Fibroblast of lung (primary cell): Measurements from ENCODE around the gene SEPTIN5. TPM values are rescaled to one million over a fixed set of nuclear protein-coding genes. Genes with fewer than 3 reads are reported as not detected.

Experiments used
- DNase-seq, 2 donors: peaks; one replicate each; pipeline versions ENCODE4 v3.0.0 to v3.0.0-alpha.2; 2010; ENCODE audit warnings: low read depth in 2 of 2
- H2AFZ ChIP-seq: 2 replicates; pipeline ENCODE4 v1.5.1; 2012; ENCODE audit warnings: low read length, control low read depth, inconsistent platforms
- H3K27ac ChIP-seq: 2 replicates; pipeline ENCODE4 v1.5.1; 2011; ENCODE audit warnings: low read length, control low read depth; ENCODE audit not compliant: insufficient read depth
- H3K27me3 ChIP-seq: 2 replicates; pipeline ENCODE4 v1.5.1; 2011; ENCODE audit warnings: mild to moderate bottlenecking, low read length; ENCODE audit not compliant: control insufficient read depth, insufficient read depth
- H3K36me3 ChIP-seq: 2 replicates; pipeline ENCODE4 v1.5.1; 2011; ENCODE audit warnings: low read length; ENCODE audit not compliant: control insufficient read depth, insufficient read depth
- H3K4me1 ChIP-seq: 2 replicates; pipeline ENCODE4 v1.5.1; 2011; ENCODE audit warnings: low read length; ENCODE audit not compliant: control insufficient read depth, insufficient read depth; ENCODE audit errors: extremely low read depth
- H3K4me2 ChIP-seq: 2 replicates; pipeline ENCODE4 v1.5.1; 2011; ENCODE audit warnings: low read length, control low read depth; ENCODE audit not compliant: insufficient read depth; ENCODE audit errors: extremely low read depth
- H3K4me3 ChIP-seq, 4 experiments: fragments of 200-600 bp in 1 of 4; sonication (generic) in 1 of 4; replicated peaks in 1 of 4; 2 replicates each; pipeline ENCODE4 v1.5.1; 2011 to 2016; ENCODE audit warnings: low read length in 4 of 4, low read depth in 3 of 4, mild to moderate bottlenecking in 3 of 4, control low read depth in 2 of 4, inconsistent platforms in 1 of 4, mixed read lengths in 1 of 4; ENCODE audit not compliant: insufficient read depth in 1 of 4; ENCODE audit errors: control extremely low read depth in 1 of 4
- H3K79me2 ChIP-seq: 2 replicates; pipeline ENCODE4 v1.5.1; 2012; ENCODE audit warnings: mild to moderate bottlenecking, low read length, inconsistent platforms; ENCODE audit not compliant: control insufficient read depth, insufficient read depth
- H3K9ac ChIP-seq: 2 replicates; pipeline ENCODE4 v1.5.1; 2011; ENCODE audit warnings: mild to moderate bottlenecking, low read length, control low read depth; ENCODE audit not compliant: insufficient read depth
- H3K9me3 ChIP-seq: 2 replicates; pipeline ENCODE4 v1.5.1; 2012; ENCODE audit warnings: low read depth, low read length; ENCODE audit not compliant: control insufficient read depth, insufficient read depth
- H4K20me1 ChIP-seq: 2 replicates; pipeline ENCODE4 v1.5.1; 2011; ENCODE audit warnings: low read length; ENCODE audit not compliant: control insufficient read depth, insufficient read depth; ENCODE audit errors: extremely low read depth
- EZH2 ChIP-seq: IDR thresholded peaks from 2 replicates; pipeline ENCODE4 v1.5.1; 2012; ENCODE audit warnings: low read length, control low read depth, mild to moderate bottlenecking; ENCODE audit errors: missing control alignments
- polyA plus RNA-seq, 2 donors: library from polyadenylated mRNA; depleted of rRNA in 1 of 2; stranded (reverse) in 1 of 2; unstranded in 1 of 2; fragments of >200 nt; gene quantifications; 2 replicates each; pipeline ENCODE4 v1.2.1, GENCODE V29; 2011 to 2012; ENCODE audit warnings: missing spikeins in 1 of 2
- total RNA-seq: library from RNA; depleted of rRNA; stranded (reverse); fragments of >200 nt; gene quantifications from 2 replicates; pipeline ENCODE4 v1.2.1, GENCODE V29; 2014
- TF ChIP-seq, protein P1 (sequence below), 2 donors: IDR thresholded peaks in 1 of 2; conservative IDR thresholded peaks in 1 of 2; 1 replicate in 1 of 2; 2 replicates in 1 of 2; pipeline ENCODE4 v1.5.1; 2011 to 2012; ENCODE audit warnings: low read length in 2 of 2, control low read depth in 1 of 2, inconsistent platforms in 1 of 2, low read depth in 1 of 2, mild to moderate bottlenecking in 1 of 2

SEPTIN5 gene
- total and polyA plus RNA-seq, 2 donors (not counting 1 experiment from before 2014, with no cell fraction given), result 14.5 to 25.8 TPM

GRCh38 chr22:19720150-19720827 lies 6.0 kb downstream of the SEPTIN5 start:
- H3K4me3 ChIP-seq, result no peak overlapping the region
- H3K27me3 ChIP-seq, result no peaks in the 10 kb centered on the region
- no peaks in the 10 kb centered on the region for H3K79me2 ChIP-seq
- H3K9ac ChIP-seq, result no peak overlapping the region
- H3K4me1 ChIP-seq, result peaks cover 3% of the 10 kb centered on the region
- H2AFZ ChIP-seq, result no peak overlapping the region
- TF ChIP-seq, protein P1, sequence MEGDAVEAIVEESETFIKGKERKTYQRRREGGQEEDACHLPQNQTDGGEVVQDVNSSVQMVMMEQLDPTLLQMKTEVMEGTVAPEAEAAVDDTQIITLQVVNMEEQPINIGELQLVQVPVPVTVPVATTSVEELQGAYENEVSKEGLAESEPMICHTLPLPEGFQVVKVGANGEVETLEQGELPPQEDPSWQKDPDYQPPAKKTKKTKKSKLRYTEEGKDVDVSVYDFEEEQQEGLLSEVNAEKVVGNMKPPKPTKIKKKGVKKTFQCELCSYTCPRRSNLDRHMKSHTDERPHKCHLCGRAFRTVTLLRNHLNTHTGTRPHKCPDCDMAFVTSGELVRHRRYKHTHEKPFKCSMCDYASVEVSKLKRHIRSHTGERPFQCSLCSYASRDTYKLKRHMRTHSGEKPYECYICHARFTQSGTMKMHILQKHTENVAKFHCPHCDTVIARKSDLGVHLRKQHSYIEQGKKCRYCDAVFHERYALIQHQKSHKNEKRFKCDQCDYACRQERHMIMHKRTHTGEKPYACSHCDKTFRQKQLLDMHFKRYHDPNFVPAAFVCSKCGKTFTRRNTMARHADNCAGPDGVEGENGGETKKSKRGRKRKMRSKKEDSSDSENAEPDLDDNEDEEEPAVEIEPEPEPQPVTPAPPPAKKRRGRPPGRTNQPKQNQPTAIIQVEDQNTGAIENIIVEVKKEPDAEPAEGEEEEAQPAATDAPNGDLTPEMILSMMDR (conservative IDR thresholded peaks at IDR 0.05 in 1 of 2, IDR thresholded peaks at IDR 0.05 in 1 of 2; ENCODE audit: low read depth in 1 of 2, low read length in 2 of 2), result no peak
- TF ChIP-seq EZH2, result no peak
- H3K9me3 ChIP-seq, result no peaks in the 10 kb centered on the region
- no peak overlapping the region for H3K27ac ChIP-seq
- no peak overlapping the region for H3K4me2 ChIP-seq
- no peaks in the 10 kb centered on the region for H4K20me1 ChIP-seq
- no peak for DNase-seq
- H3K36me3 ChIP-seq, result no peaks in the 10 kb centered on the region

DNA sequence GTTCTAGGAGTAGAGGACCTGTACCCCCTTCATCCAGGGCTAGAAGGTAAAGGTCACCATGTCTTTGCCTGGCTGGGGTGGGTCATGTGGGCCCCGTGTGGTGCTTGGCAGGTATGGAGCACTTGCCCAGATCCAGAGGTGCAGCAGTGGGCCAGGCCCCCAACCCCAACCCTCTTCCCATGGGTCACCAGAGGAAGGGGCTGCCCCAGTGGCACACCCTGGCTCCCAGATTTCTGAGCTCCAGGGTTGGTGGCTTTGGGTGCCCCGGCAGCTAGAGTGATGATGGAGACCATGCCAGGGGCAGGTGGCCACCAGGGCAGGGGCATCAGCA lies 6.7 kb downstream of the SEPTIN5 start:
- Histone ChIP-seq H3K36me3 (no peaks in the 10 kb centered on the region), H4K20me1 (no peaks in the 10 kb centered on the region), H2AFZ (no peak overlapping the region), H3K9ac (no peak overlapping the region), H3K27ac (no peak overlapping the region), H3K9me3 (no peaks in the 10 kb centered on the region), H3K4me2 (no peak overlapping the region), H3K27me3 (no peaks in the 10 kb centered on the region), H3K4me3 (no peak overlapping the region), H3K79me2 (no peaks in the 10 kb centered on the region), H3K4me1 (peaks cover 3% of the 10 kb centered on the region)
- no peak for DNase-seq
- no peak for TF ChIP-seq EZH2
- TF ChIP-seq, protein P1 (conservative IDR thresholded peaks at IDR 0.05 in 1 of 2, IDR thresholded peaks at IDR 0.05 in 1 of 2; ENCODE audit: low read depth in 1 of 2, low read length in 2 of 2), result no peak

DNA sequence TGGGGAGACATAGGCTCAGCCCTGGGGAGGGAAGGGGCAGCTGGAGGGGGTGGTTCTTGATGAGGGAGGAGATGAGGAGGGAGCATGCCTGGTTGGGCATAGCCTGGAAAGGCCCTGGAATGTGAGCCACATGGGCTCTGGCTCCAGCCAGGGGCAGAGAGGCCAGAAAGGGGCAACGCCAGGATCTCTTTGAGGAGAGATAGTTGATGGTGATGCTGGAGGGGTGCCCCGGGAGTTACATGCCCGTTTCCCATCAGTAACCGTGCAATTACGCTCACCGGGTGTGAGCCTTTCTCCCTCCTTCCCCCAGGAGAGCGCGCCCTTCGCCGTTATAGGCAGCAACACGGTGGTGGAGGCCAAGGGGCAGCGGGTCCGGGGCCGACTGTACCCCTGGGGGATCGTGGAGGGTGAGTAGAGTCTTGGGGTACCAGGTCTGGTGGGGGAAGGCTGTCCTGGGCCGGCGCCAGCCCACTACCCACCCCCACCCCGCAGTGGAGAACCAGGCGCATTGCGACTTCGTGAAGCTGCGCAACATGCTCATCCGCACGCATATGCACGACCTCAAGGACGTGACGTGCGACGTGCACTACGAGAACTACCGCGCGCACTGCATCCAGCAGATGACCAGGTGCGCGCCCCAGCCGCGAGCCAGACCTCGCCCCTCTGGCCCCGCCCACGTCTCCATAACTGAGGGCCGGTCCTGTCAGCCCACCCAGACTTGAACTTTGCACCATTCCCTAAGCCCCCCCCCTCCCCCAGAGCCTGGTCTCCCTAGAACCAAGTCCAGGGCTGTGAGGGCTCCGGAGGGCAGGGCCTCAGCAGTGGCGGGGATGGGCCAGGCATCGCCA lies 7.3 kb downstream of the SEPTIN5 start:
- Histone ChIP-seq H3K27me3 (no peaks in the 10 kb centered on the region), H3K9me3 (no peaks in the 10 kb centered on the region), H3K9ac (no peak overlapping the region), H4K20me1 (no peaks in the 10 kb centered on the region), H3K4me3 (no peak overlapping the region), H3K4me1 (peaks cover 3% of the 10 kb centered on the region), H3K4me2 (no peak overlapping the region), H3K79me2 (no peaks in the 10 kb centered on the region), H3K27ac (no peak overlapping the region), H3K36me3 (no peaks in the 10 kb centered on the region), H2AFZ (no peak overlapping the region)
- DNase-seq, result no peak
- TF ChIP-seq EZH2, result no peak
- TF ChIP-seq, protein P1 (conservative IDR thresholded peaks at IDR 0.05 in 1 of 2, IDR thresholded peaks at IDR 0.05 in 1 of 2; ENCODE audit: low read depth in 1 of 2, low read length in 2 of 2), result no peak
